NT2/D1 (cell line): ENCODE data around the gene PRSS58.

Source experiments
- DNase-seq: peaks from one replicate; pipeline ENCODE4 v3.0.0-alpha.2; 2011; ENCODE audit warnings: low read depth, low spot score
- H3K27me3 ChIP-seq: 2 replicates; pipeline ENCODE4 v1.6.0; 2011; ENCODE audit warnings: mild to moderate bottlenecking; ENCODE audit not compliant: insufficient read length, insufficient read depth
- H3K36me3 ChIP-seq: 2 replicates; pipeline ENCODE4 v1.6.1; 2011; ENCODE audit warnings: mild to moderate bottlenecking, low read length, mixed read lengths; ENCODE audit not compliant: insufficient read depth, insufficient read length
- H3K4me1 ChIP-seq: 2 replicates; pipeline ENCODE4 v1.5.1; 2011; ENCODE audit not compliant: insufficient read depth, insufficient read length
- H3K4me3 ChIP-seq: 2 replicates; pipeline ENCODE4 v1.5.1; 2011; ENCODE audit warnings: low read depth; ENCODE audit not compliant: insufficient read length
- H3K9ac ChIP-seq: 2 replicates; pipeline ENCODE4 v1.6.0; 2011; ENCODE audit warnings: low read depth; ENCODE audit not compliant: insufficient read length
- H3K9me3 ChIP-seq: 2 replicates; pipeline ENCODE4 v1.5.1; 2011; ENCODE audit warnings: mild to moderate bottlenecking, low read length; ENCODE audit not compliant: insufficient read depth
- SUZ12 ChIP-seq: IDR thresholded peaks from 2 replicates; pipeline ENCODE4 v1.6.1; 2011; ENCODE audit not compliant: insufficient read length, insufficient read depth; ENCODE audit errors: extremely low read depth
- YY1 ChIP-seq: IDR thresholded peaks from 2 replicates; pipeline ENCODE4 v1.6.1; 2011; ENCODE audit not compliant: insufficient read length, insufficient read depth
- ZNF274 ChIP-seq: IDR thresholded peaks from 2 replicates; pipeline ENCODE4 v1.6.1; 2011; ENCODE audit warnings: mild to moderate bottlenecking, low read depth, low read length

Gene PRSS58

GRCh38 chr7:142249918-142250317 is 7.9 kb downstream of the PRSS58 start:
- Histone ChIP-seq H3K9me3 (no peaks in the 10 kb centered on the region), H3K9ac (no peak overlapping the region), H3K36me3 (no peaks in the 10 kb centered on the region), H3K27me3 (no peaks in the 10 kb centered on the region), H3K4me3 (no peak overlapping the region), H3K4me1 (no peaks in the 10 kb centered on the region)
- TF ChIP-seq YY1: no peak
- no peak for TF ChIP-seq SUZ12
- TF ChIP-seq ZNF274: no peak
- DNase-seq: no peak

DNA sequence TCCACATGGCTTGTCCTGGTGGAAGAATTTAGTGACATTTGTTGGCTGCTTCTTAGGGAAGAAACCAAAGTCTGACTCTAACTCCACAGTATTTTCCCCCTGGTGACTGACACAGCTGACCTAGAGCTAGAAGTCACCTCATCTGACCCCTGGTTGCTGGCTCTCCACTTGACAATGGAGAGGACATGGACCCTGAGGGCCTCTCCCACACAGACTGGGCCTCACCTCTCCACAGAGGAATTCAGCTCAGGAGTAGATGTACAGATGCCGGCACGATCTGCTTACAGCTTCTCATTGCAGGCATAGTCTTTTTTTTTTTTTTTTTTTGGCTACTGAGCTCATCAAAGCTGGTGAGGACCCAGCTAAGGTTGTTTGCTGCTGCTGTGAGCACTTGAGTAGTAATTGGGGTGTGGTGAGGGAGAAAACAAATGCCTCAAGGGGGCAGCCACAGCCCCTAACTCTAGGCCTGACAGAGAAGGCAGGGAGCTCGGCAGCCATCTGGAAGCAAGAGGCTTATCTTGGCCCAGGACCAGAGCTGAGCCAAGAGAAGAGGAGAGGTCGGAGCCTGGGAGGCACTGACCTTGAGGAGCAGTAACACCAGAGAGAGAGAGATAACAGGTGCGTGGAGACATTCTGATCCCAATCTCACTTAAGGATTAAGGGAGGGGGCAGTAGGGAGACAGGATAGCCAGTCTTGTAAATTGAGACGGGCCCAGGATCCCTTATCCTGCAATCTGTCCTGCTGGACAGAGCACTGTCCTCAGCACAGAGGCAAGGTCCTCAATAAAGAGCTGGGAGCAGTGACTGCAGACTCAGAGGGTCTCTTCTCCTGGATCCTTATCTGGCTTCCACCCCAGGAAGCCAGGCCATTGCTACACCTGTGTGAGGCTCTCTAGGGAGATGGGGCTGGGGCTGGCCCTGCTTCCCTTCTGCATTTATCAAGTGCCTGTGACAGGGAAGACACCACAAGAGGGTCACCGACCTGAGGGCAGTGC is 9.4 kb downstream of the PRSS58 start:
- Histone ChIP-seq H3K36me3 (no peaks in the 10 kb centered on the region), H3K4me3 (no peak overlapping the region), H3K27me3 (no peaks in the 10 kb centered on the region), H3K4me1 (no peaks in the 10 kb centered on the region), H3K9me3 (no peaks in the 10 kb centered on the region), H3K9ac (no peak overlapping the region)
- no peak for DNase-seq
- TF ChIP-seq YY1 (no peak), ZNF274 (no peak), SUZ12 (no peak)

DNA sequence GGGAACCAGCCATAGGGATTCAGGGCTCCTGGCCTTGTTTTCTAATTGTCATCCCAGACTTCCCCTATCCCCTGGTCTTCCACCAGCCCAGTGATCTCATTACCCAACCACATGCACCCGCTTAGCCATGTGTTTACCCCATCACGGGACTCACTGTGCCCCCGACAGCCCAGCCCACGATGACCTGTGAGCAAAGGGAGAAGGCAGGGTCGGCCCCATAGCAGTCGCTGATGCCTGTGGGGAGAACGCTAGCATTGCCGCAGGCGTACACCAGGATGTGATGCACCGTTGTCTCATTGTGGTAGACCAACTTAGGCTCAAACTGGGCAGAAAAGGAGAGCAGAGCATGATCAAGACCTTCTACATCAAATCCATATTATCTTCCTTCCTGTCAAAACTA is 14.0 kb downstream of the PRSS58 start:
- TF ChIP-seq SUZ12: no peak
- Histone ChIP-seq H3K4me1 (no peaks in the 10 kb centered on the region), H3K9ac (no peak overlapping the region), H3K9me3 (no peaks in the 10 kb centered on the region), H3K4me3 (no peak overlapping the region), H3K27me3 (no peaks in the 10 kb centered on the region), H3K36me3 (no peaks in the 10 kb centered on the region)
- DNase-seq: no peak

DNA sequence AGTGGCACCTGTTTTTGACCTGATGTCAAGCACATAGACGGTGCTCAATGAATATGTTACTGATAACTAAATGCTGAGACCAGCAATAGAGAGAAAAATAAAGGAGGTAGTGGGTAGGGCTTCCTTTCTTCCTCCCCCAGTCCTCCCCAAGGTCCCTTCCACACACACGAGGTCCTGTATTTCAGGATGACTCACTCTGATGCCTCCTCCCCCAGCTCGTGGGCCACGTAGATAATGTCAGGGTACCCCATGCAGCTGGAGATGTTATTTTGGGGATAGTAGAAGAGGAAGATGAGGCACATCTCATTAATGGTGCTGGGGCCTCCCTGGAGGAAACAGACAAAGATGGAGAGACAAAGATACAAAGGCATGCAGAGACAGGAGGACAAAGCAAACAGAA is 17.3 kb downstream of the PRSS58 start:
- H3K36me3 ChIP-seq: no peaks in the 10 kb centered on the region
- no peak overlapping the region for H3K9ac ChIP-seq
- no peaks in the 10 kb centered on the region for H3K27me3 ChIP-seq
- H3K4me3 ChIP-seq: no peak overlapping the region
- H3K9me3 ChIP-seq: no peaks in the 10 kb centered on the region
- no peaks in the 10 kb centered on the region for H3K4me1 ChIP-seq
- DNase-seq: no peak
- TF ChIP-seq ZNF274: no peak
- TF ChIP-seq YY1: no peak
- TF ChIP-seq SUZ12: no peak

- H3K36me3 ChIP-seq: no peaks in the 10 kb centered on the region
- peak; percentile 28 for DNase-seq
- no peak overlapping the region for H3K9ac ChIP-seq
- H3K9me3 ChIP-seq: peaks cover 5% of the 10 kb centered on the region; the same call in 1 of the 2 replicates
- TF ChIP-seq SUZ12 (no peak), YY1 (no peak), ZNF274 (no peak)
- no peak overlapping the region for H3K4me3 ChIP-seq
- H3K4me1 ChIP-seq: no peaks in the 10 kb centered on the region
- no peaks in the 10 kb centered on the region for H3K27me3 ChIP-seq
Observed at GRCh38 chr7:142231716-142232115, 26.1 kb downstream of the PRSS58 start.

- peak; percentile 25 for DNase-seq
- Histone ChIP-seq H3K4me1 (no peaks in the 10 kb centered on the region), H3K4me3 (no peak overlapping the region), H3K36me3 (no peaks in the 10 kb centered on the region), H3K27me3 (no peaks in the 10 kb centered on the region), H3K9ac (no peak overlapping the region), H3K9me3 (peaks cover 5% of the 10 kb centered on the region; the same call in 1 of the 2 replicates)
- TF ChIP-seq SUZ12: no peak
- TF ChIP-seq YY1: no peak
- TF ChIP-seq ZNF274: no peak
Observed at GRCh38 chr7:142228537-142229104, 29.2 kb downstream of the PRSS58 start.
